A204.1 (cell line): ENCODE data around the gene MMP15.
"Not testable (repeated sequence)": the region's sequence is repeated elsewhere in the genome, so short reads cannot be mapped to it uniquely, and the experiment has no call there.

ENCODE experiments used
- FAIRE-seq: peaks from 2 replicates; lab custom pipeline; 2012; peaks lifted over from hg19 to GRCh38; lab: Jason Lieb, UNC

MMP15 gene

DNA sequence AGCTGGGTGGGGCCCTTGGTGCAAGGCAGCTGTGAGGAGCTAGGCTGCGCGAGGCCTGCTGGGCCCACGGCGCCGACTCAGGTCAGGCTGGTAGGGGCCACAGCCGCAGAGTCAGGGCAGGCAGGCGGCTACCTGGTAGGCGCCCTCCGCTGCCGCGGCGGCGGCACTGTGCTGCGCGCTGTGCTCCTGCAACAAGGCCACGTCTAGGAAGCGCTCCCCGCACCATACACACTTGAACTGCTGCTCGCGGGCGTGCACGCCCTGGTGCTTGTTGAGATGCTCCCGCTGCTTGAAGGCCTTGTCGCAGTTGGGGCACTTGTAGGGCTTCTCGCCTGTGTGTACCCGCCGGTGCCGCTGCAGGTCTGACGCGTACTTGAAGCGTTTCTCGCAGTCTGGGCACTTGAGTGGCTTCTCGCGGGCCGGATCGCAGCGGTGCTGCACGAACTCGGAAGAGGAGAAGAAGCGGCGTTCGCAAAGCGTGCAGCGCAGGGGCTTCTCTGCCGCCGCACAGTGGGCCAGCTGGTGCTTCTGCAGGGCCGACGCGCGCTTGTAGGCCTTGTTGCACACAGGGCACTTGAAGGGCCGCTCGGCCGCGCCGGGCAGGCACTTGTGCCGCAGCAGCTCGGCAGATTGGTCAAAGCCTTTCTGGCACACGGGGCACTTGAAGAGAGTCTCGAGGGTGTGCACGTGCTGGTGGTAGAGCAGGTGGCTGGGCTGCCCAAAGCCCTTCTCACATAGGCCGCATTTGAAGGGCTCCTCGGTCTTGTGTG lies 29.0 kb upstream of the MMP15 start:
- FAIRE-seq = no peak

DNA sequence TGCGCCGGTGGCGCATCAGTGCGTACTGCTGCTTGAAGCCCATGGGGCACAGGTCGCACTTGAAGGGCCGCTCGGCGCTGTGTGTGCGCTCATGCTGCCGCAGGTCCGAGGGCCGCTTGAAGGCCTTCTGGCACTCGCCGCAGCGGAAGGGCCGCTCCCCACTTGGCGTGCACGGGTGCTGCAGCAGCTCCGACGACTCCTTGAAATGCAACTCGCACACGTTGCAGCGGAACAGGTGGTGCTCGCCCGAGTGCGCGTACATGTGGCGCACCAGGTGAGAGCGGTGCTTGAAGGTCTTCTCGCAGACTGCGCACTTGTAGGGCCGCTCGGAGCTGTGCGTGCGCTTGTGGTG lies 28.4 kb upstream of the MMP15 start:
- no peak for FAIRE-seq

DNA sequence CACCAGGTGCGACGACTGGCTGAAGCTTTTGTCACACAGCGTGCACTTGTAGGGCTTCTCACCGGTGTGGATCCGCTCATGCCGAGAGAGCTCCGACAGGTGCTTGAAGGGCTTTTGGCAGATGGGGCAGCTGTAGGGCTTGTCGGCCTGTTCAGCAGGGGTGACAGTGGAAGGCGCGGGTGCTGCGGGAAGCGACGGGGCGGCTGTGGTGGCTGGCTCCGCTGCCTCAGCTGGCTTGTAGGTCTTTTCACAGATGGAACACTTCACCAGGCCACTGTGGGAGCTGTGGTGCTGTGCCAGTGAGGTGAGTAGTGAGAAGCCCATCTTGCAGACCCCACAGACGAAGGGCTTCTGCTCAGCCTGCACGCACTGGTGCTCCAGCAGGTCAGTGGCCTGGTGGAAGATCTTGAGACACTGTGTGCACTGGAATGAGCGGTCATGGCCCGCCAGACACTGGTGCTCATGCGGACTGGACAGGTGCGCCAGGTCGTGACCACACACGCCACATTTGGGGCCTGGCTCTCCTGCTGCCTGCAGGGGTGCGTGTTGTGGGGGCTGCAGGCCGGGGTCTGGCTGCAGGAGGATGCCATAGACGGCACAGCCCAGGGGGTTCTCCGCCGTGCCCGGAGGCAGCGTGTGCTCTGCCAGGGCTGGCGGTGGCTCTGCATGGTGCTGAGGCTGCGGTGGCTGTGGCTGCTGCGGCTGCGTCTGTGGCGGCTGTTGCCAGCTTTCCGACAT lies 27.9 kb upstream of the MMP15 start:
- no peak for FAIRE-seq

DNA sequence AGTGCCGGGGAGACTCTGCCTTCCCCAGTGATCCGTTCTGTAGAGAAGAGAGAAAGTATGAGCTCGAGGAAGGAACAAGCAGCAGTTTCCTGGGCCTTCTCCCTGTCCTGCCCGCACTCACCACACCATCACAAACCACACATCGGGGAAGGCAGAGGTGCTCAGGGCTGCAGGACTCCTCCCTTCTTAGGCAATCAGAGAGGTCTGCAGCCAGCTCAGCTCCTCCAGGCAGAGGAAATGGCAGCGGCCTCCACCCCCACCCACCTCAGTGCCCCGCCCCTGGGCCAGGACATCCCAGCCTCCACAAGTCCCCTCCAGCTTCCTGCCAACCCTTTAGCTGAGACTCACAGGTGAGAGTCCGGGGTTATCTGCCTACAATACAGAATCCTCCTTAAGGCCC lies 27.1 kb upstream of the MMP15 start:
- FAIRE-seq = no peak

DNA sequence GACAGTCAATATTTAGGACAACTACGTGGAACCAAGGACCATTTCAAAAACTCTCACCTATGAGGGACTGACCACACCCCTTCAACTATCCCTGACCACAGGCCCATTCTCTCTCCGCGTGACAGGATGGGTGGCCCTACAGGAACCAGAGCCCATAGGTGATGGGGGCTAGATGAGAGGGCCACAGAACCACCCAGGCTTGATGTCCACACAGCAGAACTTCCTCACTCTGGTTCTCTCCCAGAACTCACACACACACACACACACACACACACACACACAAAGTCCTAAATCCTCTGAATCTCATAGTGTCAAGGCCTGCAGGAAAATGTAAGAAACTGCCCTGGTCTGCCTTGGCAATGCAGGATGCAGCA lies 26.6 kb upstream of the MMP15 start:
- no peak for FAIRE-seq

DNA sequence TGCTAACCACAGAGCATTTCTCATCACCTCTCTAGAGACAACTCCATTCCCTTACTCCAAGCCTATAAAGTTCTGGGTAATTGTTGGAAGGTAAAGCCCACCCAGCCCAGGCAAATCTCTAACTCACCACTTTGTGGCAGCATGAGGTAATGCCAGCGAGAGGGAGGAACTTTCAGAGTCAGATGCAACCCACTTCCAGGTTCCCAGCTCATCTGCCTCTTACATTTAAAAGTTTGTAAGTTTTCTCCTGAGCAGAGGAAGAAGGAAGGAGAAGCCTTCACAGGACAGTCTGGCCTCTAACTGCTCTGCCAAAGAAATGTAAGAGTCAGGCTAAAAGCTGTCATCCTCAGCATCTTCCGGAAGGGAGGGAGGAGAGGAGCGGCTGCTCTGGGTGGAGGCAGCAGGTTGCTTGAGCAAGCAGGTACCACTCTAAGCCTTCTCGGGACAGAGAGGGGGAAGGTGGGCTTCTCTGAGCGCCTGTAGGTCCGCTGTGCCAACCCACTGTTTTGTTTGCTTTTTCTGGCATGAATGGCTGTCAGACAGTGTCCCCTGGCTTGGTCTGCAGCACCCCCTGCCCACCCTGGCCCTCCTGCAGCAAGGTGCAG lies 26.1 kb upstream of the MMP15 start:
- no peak for FAIRE-seq

DNA sequence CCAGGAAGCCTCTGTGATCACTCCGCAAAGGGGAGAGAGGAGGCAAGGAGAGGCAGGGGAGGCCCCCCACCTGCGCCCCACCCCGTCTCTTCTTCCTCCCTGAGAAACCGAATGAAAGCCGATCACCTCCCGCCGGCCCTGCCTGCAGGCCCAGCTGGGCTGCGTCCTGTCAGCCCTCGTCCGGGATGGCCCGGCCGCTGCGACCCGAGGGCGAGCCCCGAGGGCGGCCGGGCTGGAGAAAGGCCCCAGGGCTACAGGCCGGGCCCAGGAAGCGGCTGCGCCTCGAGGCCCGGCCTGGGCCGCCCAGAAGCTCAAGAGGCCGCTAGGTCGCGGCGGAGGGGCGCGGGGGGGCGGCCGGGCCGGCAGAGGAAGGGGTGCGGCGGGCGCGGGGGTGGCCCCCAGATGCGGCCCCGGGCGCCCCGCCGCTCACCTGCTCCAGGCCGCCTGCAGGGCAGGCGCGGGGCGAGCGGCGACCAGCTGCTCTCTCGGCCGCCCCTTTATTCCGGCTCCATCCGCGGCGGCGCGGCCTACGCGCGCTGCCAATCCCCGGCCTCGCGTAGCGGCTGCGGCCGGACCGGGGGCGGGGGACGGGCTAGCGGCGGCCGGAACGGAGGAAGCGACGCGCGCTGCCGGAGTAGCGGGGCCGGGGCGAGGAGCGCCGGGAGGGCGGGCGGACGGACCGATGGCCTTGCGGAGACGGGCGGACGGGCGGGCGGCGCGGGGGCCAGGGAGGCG lies 25.4 kb upstream of the MMP15 start, which contains the start of gene ZNF319:
Gene ZNF319, minus strand, starts transcription at position 702 of the 735 bp plus-strand sequence. CDS start 2,407 bp downstream, outside the sequence.
- no peak for FAIRE-seq

DNA sequence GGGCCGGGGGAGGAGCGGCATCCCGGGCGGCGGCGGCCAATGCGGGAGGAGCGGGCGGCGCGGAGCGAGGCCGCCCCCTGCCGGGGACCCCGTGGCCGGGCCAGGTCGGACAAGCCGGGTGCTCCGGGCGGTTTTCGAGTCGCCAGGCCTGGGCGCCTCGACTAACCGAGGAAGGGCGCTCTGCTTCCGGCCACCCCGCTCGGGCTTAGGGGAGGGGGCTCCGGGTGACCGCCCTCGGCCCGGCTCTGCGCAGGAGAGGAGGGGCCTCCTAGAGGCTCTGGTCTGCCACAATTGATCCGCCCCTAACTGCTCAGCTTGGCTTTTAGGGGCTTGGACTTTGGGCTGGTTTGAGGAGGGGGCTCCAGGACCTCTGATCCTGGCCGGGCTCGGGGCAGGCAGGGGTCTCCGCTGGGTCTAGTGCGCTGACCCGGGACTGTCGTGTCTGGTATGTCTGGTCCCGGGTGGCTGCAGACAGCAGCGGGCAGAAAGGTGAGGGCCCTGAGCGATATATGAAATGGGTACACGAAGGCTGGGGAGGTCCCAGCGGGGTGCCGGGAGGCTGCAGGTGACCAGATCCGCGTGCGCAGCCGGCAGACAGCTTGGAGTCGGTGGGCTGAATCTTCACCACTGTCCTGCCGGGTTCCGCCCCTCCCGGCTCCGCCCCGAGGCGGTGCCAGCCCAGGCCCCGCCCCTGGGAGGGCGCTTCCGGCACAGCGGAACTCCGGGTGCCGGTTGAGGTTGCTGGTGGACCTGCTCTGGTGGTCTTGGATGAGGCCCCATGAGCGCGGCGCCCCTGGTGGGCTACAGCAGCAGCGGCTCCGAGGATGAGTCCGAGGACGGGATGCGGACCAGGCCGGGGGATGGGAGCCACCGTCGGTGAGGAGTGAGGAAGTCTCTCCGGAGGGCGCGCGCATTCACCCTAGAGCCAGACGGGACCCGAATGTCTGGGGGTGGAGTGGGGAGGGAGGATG lies 24.6 kb upstream of the MMP15 start, which contains the start of gene USB1:
Gene USB1, plus strand, starts transcription at position 702 of the 971 bp plus-strand sequence. Its CDS starts 77 bp downstream, at position 779.
- no peak for FAIRE-seq

DNA sequence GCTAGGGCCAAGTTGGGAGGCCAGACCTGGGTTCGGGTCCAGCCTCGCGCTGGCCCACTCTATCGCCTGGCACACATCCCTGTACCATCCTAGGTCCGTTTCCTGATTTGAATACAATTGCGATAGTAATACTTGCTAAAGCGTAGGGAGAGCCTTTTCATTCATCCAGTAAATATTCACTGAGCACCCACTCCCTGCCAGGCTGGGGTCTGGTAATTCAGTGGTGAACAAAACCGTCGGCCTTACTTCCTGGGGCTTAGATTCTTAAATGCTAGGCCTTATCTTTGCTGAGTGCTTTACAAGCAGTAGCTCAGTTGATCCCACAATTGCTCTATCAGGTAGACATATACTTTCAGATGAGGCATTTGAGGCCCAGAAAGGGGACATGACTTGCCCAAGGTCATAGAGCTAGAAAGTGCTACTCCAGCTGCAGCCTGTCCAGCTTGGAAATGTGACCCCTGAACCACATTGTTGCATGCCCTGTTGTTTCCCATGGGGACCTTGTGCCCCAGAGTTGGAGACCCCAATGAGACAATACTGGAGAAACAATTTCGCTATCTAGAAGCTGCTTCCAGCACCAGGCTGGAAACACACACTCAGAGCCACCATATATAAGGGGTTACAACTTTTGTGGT lies 23.7 kb upstream of the MMP15 start:
- FAIRE-seq = no peak

DNA sequence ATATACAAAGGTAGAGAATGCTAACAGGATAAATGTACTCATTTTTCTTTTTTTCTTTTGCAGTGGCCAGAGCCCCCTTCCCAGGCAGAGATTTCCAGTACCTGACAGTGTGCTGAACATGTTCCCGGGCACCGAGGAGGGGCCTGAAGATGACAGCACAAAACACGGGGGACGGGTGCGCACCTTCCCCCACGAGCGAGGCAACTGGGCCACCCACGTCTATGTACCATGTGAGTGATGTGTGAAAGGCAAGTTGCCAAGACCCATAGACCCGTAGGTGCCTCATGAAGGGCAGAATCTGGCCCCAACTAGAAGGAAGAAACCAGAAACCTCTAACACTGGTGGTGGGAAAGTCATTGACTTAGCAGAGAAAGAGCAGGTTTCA lies 23.1 kb upstream of the MMP15 start:
- no peak for FAIRE-seq

DNA sequence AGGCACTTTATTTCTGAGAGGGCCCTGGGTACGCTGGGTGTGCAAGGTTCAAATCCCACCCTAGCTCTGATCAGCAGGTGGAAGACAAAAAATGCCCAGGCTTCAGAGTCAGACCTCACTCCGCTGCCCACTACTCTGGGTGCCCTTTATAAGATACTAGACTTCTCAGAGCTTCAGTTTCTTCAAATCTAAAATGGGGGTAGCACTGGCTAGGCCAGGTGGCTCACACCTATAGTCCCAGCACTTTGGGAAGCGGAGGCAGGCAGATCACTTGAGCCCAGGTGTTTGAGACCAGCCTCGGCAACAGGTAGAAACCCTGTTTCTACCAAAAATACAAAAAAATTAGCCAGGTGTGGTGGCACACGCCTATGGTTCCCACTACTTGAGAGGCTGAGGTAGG lies 22.6 kb upstream of the MMP15 start:
- no peak for FAIRE-seq

DNA sequence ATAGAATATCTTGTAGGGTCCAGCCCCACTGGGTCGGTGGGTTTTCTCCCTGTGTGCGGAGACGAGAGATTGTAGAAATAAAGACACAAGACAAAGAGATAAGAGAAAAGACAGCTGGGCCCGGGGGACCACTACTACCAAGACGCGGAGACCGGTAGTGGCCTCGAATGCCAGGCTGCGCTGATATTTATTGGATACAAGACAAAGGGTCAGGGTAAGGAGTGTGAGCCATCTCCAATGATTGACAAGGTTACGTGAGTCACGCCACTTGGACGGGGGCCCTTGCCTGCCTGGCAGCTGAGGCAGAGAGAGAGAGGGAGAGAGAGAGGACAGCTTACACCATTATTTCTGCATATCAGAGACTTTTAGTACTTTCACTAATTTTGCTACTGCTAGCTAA lies 20.8 kb upstream of the MMP15 start:
- FAIRE-seq = not testable (repeated sequence)

DNA sequence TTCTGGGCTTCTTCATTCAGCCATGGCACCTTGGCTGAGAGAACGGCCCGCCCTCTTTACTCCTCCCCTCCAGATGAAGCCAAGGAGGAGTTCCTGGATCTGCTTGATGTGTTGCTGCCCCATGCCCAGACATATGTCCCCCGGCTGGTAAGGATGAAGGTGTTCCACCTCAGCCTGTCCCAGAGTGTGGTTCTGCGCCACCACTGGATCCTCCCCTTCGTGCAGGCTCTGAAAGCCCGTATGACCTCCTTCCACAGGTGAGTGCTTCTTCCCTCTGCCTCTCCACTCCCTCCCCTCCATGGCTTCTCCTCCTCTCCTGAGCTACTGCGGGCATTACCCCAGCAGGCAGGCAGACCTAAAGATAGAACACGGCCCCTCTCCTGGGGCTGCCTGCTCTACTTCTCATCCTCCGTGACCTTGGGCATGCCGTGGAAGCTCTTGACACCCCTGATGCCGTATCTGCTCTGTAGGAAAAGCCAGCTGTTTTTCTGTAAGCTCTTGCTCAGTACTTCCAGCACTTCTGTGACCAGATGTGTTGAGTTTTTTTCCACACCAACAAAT lies 15.6 kb upstream of the MMP15 start:
- no peak for FAIRE-seq

DNA sequence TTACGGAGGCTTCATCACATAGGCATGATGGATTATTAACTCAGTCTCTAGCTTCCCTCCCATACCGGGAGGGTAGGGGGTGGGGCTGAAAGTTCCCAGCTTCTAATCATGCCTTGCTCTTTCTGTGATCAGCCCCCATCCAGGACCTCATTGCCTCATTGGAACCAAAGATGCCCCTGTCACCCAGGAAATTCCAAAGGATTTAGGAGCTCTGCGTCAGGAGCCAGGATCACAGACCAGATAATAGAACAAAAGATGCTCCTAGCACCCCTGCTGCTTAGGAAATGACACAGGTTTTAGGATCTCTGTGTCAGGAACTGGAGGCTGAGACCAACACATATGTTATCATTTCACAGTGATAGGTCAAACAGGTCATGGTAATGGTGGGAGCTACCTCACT lies 14.7 kb upstream of the MMP15 start:
- FAIRE-seq = no peak

DNA sequence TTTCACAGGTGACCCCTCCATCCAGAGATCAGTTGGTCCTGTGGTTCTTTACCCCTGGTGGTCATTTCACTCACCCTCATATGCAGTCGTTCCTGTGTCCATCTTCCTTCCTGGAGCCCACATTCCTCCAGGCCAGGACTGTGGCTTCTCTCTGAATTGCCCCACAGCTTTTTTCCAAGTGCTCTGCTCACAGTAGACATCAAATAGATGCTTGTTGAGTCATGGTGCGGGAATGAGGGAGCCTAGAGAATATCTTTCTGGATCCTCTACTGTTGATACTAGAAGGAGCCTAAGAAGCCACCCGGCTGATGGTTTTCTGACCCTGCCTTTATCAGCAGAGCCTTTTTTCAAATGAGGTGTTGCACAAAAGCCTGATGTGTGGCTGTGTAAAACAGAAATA lies 13.9 kb upstream of the MMP15 start:
- FAIRE-seq = no peak

DNA sequence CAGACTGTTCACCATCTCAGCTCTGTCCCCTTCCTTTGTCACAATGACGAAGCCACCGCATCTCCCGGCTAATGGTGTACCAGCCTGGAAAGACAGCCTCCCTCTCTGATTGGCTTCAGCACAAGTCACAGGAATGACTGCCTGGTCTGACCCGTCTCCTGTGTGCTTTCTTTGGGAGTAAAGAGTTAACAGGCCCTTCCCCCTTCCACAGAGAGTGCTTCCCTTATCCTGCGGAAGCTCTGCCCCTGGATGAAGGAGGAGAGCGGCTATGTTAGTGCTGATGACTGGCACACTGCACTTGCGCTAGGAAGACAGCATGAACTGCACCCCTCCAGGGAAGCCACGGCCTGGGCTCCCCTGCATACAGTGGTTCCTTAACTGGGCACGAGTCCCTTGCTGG lies 13.1 kb upstream of the MMP15 start:
- no peak for FAIRE-seq

DNA sequence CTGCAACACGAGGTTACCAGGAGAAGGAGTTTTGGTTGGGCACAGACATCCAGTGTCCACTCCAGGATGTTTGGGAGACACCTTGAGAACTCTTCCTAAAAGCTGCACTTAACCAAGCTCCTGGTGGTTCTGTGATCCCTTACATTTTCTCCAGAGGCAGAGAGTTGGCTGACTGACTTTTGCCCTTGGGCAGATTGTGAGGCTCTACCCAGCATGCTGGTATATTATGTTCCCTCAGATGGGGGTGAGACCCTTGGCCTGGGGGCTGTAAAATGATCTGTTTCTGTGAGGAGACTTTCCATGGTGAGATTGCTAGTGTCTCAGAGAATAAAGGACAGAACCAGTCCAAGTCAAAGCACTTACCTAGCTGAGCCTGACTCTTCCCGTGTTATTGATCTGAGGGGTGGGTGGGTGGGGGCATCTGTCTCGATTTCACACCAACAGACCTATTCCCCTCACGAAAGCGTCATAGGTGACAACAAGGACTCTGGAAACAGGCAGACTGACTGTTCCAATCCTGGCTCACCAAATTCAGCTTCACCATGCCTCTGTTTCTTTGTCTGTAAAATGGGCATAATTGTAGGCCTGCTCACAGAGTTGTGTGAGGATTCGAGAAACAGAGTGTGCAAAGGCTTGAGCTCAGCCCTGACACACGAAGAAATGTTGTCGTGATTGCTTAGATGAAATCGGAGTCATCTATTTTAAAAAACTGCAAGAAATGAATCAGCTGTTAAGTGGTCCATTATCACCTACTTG lies 12.2 kb upstream of the MMP15 start:
- no peak for FAIRE-seq

DNA sequence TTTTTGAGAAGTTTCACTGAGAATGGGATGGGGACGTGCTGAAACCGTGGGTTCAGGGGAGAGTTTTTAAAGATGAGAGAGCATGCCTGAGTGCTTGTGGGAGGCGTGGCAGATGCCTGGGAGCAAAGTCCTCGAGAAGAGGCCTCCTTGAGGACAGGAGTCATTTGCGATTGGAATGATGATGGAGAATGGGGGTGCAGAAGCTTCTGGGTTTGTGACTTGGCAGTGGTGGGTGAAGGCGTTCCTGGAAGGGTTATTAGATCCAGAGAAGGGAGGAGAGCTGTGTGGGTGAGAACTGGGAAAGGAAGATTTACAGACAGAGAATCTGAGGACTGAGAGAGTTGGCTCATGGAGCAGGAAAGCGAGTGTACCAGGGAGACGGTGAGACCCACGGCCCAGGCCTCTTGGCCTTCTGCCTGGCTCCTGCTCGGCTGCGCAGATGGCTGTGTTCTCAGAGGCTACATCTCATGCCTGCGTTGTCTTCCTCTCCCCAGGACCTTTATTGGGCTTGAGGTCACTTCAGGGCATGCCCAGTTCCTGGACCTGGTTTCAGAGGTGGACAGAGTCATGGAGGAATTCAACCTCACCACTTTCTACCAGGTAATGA lies 8.6 kb upstream of the MMP15 start:
- no peak for FAIRE-seq

DNA sequence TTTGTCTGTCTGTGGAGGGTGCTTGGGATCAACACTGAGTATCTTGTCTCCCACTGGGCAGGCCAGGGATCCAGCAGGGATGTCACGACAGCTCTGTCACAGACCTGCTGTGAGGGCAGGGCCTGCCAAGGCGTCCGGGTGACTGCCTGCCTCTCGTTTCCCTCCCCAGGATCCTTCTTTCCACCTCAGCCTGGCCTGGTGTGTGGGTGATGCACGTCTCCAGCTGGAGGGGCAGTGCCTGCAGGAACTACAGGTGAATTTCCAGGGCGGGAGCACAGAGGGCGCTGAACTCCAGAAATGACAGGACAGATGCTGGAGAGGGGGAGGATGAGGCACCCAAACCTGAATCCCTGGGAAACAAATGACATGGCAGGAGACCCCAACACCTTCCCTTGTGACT lies 6.8 kb upstream of the MMP15 start:
- no peak for FAIRE-seq
